Smooth muscle cell (in vitro differentiated cells): Measurements from ENCODE around the gene PLEKHO2. TPM values are rescaled to one million over a fixed set of nuclear protein-coding genes. Genes with fewer than 3 reads are reported as not detected.

Experiments used
- DNase-seq: peaks from one replicate; lab custom pipeline; 2025; ENCODE audit not compliant: unreplicated experiment; lab: John Stamatoyannopoulos, UW
- H2AFZ ChIP-seq: fragments of 200-600 bp; sonication (generic); 2 replicates; pipeline ENCODE4 v1.6.0; 2016; ENCODE audit warnings: antibody characterized with exemption, low read depth, mild to moderate bottlenecking
- H3F3A ChIP-seq: fragments of 200-600 bp; sonication (generic); 2 replicates; pipeline ENCODE4 v1.6.0; 2017; ENCODE audit warnings: antibody characterized with exemption, low read depth
- H3K27ac ChIP-seq: fragments of 200-600 bp; sonication (generic); 2 replicates; pipeline ENCODE4 v1.5.1; 2016; ENCODE audit warnings: low read depth, mild to moderate bottlenecking
- H3K27me3 ChIP-seq: fragments of 200-600 bp; sonication (generic); 2 replicates; pipeline ENCODE4 v1.6.1; 2016; ENCODE audit warnings: low read depth, mild to moderate bottlenecking
- H3K36me3 ChIP-seq: fragments of 200-600 bp; sonication (generic); 2 replicates; pipeline ENCODE4 v1.5.1; 2016; ENCODE audit warnings: low read depth
- H3K4me1 ChIP-seq: fragments of 200-600 bp; sonication (generic); 2 replicates; pipeline ENCODE4 v1.5.1; 2016; ENCODE audit warnings: low read depth
- H3K4me2 ChIP-seq: fragments of 200-600 bp; sonication (generic); 2 replicates; pipeline ENCODE4 v1.6.0; 2016; ENCODE audit warnings: mild to moderate bottlenecking
- H3K4me3 ChIP-seq: fragments of 200-600 bp; sonication (generic); 2 replicates; pipeline ENCODE4 v1.5.1; 2016; ENCODE audit warnings: mild to moderate bottlenecking
- H3K79me2 ChIP-seq: fragments of 200-600 bp; sonication (generic); 2 replicates; pipeline ENCODE4 v1.6.0; 2016; ENCODE audit warnings: low read depth, mild to moderate bottlenecking
- H3K9ac ChIP-seq: fragments of 200-600 bp; sonication (generic); 2 replicates; pipeline ENCODE4 v1.6.0; 2016; ENCODE audit warnings: low read depth
- H3K9me3 ChIP-seq: fragments of 200-600 bp; sonication (generic); replicated peaks from 2 replicates; pipeline ENCODE4 v1.5.1; 2016; ENCODE audit warnings: low read depth
- H4K20me1 ChIP-seq: fragments of 200-600 bp; sonication (generic); 2 replicates; pipeline ENCODE4 v1.6.0; 2016; ENCODE audit warnings: low read depth
- CTCF ChIP-seq: fragments of 200-600 bp; sonication (generic); IDR thresholded peaks from 2 replicates; pipeline ENCODE4 v1.5.1; 2017; ENCODE audit warnings: borderline replicate concordance, mild to moderate bottlenecking, antibody characterized with exemption; ENCODE audit not compliant: insufficient read depth, poor library complexity, severe bottlenecking
- WGBS: methylation state at CpG from one replicate; pipeline ENCODE4 v1.1.7; 2016; ENCODE audit warnings: low lambda C conversion rate; 5-methylcytosine and 5-hydroxymethylcytosine counted together
- polyA plus RNA-seq: library from polyadenylated mRNA; unstranded; fragments of >200 nt; fragmentation: Nextera tagmentation; extraction: Ambion mirVana; gene quantifications from 2 replicates; pipeline ENCODE4 v1.2.1, GENCODE V29; 2016
- total RNA-seq: library from RNA; depleted of rRNA; stranded (reverse); fragments of >200 nt; gene quantifications from 2 replicates; pipeline ENCODE4 v1.2.3, GENCODE V29; 2014

PLEKHO2 gene
- total and polyA plus RNA-seq, 2 experiments from 2014 or later: 7.9 to 16.3 TPM

- no peak for TF ChIP-seq CTCF
These were observed 52.0 kb downstream of the PLEKHO2 start for GRCh38 chr15:64893481-64894394.

GRCh38 chr15:64894395-64895056, 52.8 kb downstream of the PLEKHO2 start:
- peak overlapping the region; percentile 76 for H3K9ac ChIP-seq
- peak overlapping the region; percentile 73 for H2AFZ ChIP-seq
- no peaks in the 10 kb centered on the region for H3K27me3 ChIP-seq
- 36% methylated on average over 18 of the region's 20 CpGs for WGBS
- no peak for TF ChIP-seq CTCF
- H4K20me1 ChIP-seq: no peaks in the 10 kb centered on the region
- DNase-seq: no peak
- no peaks in the 10 kb centered on the region for H3K9me3 ChIP-seq
- peaks cover 39% of the 10 kb centered on the region for H3F3A ChIP-seq
- peaks cover 44% of the 10 kb centered on the region for H3K4me1 ChIP-seq
- H3K4me2 ChIP-seq: peak overlapping the region; percentile 87
- peak overlapping the region; percentile 43 for H3K4me3 ChIP-seq
- H3K79me2 ChIP-seq: no peaks in the 10 kb centered on the region
- H3K27ac ChIP-seq: peak overlapping the region; percentile 81
- H3K36me3 ChIP-seq: no peaks in the 10 kb centered on the region

More at GRCh38 chr15:64893481-64894394, 52.0 kb downstream of the PLEKHO2 start:
- H3K4me1 ChIP-seq: peaks cover 40% of the 10 kb centered on the region
- H3K27me3 ChIP-seq: no peaks in the 10 kb centered on the region
- H3K79me2 ChIP-seq: no peaks in the 10 kb centered on the region
- H3K4me2 ChIP-seq: peak overlapping the region; percentile 87
- peaks cover 39% of the 10 kb centered on the region for H3F3A ChIP-seq
- WGBS: 31% methylated on average over 40 of the region's 44 CpGs
- peak; percentile 54 for DNase-seq
- peak overlapping the region; percentile 73 for H2AFZ ChIP-seq
- peak overlapping the region; percentile 76 for H3K9ac ChIP-seq
- no peaks in the 10 kb centered on the region for H4K20me1 ChIP-seq
- H3K9me3 ChIP-seq: no peaks in the 10 kb centered on the region
- no peaks in the 10 kb centered on the region for H3K36me3 ChIP-seq
- peak overlapping the region; percentile 43 for H3K4me3 ChIP-seq
- peak overlapping the region; percentile 81 for H3K27ac ChIP-seq

- no peak for DNase-seq
- H4K20me1 ChIP-seq: no peaks in the 10 kb centered on the region
- H3K27me3 ChIP-seq: no peaks in the 10 kb centered on the region
- H3K36me3 ChIP-seq: no peaks in the 10 kb centered on the region
- H3K27ac ChIP-seq: peak overlapping the region; percentile 48
- H2AFZ ChIP-seq: no peak overlapping the region
- no peaks in the 10 kb centered on the region for H3K79me2 ChIP-seq
- WGBS: 50% methylated on average over 5 of the region's 6 CpGs
- H3K4me2 ChIP-seq: peak overlapping the region; percentile 87
- no peak overlapping the region for H3K4me3 ChIP-seq
- H3F3A ChIP-seq: peaks cover 39% of the 10 kb centered on the region
- TF ChIP-seq CTCF: no peak
- peaks cover 44% of the 10 kb centered on the region for H3K4me1 ChIP-seq
- no peak overlapping the region for H3K9ac ChIP-seq
- H3K9me3 ChIP-seq: no peaks in the 10 kb centered on the region
These were observed 53.8 kb downstream of the PLEKHO2 start for GRCh38 chr15:64895285-64896065.
